ENCODE results near the gene CBFA2T2. TPM values are rescaled to one million over a fixed set of nuclear protein-coding genes. Genes with fewer than 3 reads are reported as not detected.

CBFA2T2 gene
- polyA plus RNA-seq, 1 donor (not counting 4 experiments of a cell fraction or from before 2014, with no cell fraction given), result 6.8 TPM

GRCh38 chr20:33672426-33673113, 182.7 kb downstream of the CBFA2T2 start:
- Histone ChIP-seq H3K4me2 (ENCODE audit: control insufficient read depth, extremely low read depth, insufficient read depth, low read depth, low read length) (no peak overlapping the region), H3K4me1 (ENCODE audit: control insufficient read depth, extremely low read depth, insufficient read depth, low read length) (peaks cover 6% of the 10 kb centered on the region)
- FAIRE-seq, result no peak

GRCh38 chr20:33673114-33673409, 183.2 kb downstream of the CBFA2T2 start:
- FAIRE-seq, result no peak
- Histone ChIP-seq H3K36me3 (ENCODE audit: control insufficient read depth in 2 of 2, extremely low read depth in 1 of 2, insufficient read depth in 2 of 2, low read length in 2 of 2) (no peaks in the 10 kb centered on the region), H3K9me3 (ENCODE audit: control insufficient read depth, low read depth, low read length) (no peaks in the 10 kb centered on the region), H3K4me3 (ENCODE audit: control insufficient read depth in 2 of 3, extremely low read depth in 1 of 3, insufficient read depth in 2 of 3, low read depth in 1 of 3, low read length in 3 of 3) (no peak overlapping the region), H3K9ac (ENCODE audit: control insufficient read depth, extremely low read depth, insufficient read depth, low read length) (no peak overlapping the region), H3K4me2 (ENCODE audit: control insufficient read depth, extremely low read depth, insufficient read depth, low read depth, low read length) (no peak overlapping the region), H3K79me2 (ENCODE audit: control insufficient read depth, insufficient read depth, low read length) (no peaks in the 10 kb centered on the region), H4K20me1 (ENCODE audit: control insufficient read depth, extremely low read depth, insufficient read depth, low read length) (no peaks in the 10 kb centered on the region), H3K27me3 (ENCODE audit: control insufficient read depth, extremely low read depth, insufficient read depth, low read length) (no peaks in the 10 kb centered on the region), H3K27ac (ENCODE audit: control insufficient read depth, insufficient read depth, low read length) (no peak overlapping the region), H3K4me1 (ENCODE audit: control insufficient read depth, extremely low read depth, insufficient read depth, low read length) (peaks cover 5% of the 10 kb centered on the region), H2AFZ (ENCODE audit: control insufficient read depth, low read length) (no peak overlapping the region), H3K9me1 (ENCODE audit: control insufficient read depth, extremely low read depth, insufficient read depth, low read length) (no peaks in the 10 kb centered on the region)
- no peak for TF ChIP-seq EZH2 (IDR thresholded peaks at IDR 0.05; ENCODE audit: low read length)
- TF ChIP-seq, protein P1, sequence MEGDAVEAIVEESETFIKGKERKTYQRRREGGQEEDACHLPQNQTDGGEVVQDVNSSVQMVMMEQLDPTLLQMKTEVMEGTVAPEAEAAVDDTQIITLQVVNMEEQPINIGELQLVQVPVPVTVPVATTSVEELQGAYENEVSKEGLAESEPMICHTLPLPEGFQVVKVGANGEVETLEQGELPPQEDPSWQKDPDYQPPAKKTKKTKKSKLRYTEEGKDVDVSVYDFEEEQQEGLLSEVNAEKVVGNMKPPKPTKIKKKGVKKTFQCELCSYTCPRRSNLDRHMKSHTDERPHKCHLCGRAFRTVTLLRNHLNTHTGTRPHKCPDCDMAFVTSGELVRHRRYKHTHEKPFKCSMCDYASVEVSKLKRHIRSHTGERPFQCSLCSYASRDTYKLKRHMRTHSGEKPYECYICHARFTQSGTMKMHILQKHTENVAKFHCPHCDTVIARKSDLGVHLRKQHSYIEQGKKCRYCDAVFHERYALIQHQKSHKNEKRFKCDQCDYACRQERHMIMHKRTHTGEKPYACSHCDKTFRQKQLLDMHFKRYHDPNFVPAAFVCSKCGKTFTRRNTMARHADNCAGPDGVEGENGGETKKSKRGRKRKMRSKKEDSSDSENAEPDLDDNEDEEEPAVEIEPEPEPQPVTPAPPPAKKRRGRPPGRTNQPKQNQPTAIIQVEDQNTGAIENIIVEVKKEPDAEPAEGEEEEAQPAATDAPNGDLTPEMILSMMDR (optimal IDR thresholded peaks at IDR 0.05 in 1 of 3, IDR thresholded peaks at IDR 0.05 in 1 of 3, conservative IDR thresholded peaks at IDR 0.05 in 1 of 3; ENCODE audit: extremely low read depth in 1 of 3, insufficient read depth in 2 of 3, low read length in 3 of 3), result no peak
- DNase-seq (ENCODE audit: low read depth, low spot score), result no peak
- dilution Hi-C loops (cut with MboI; ENCODE audit: extremely low pct_ligation_motif_present, low sequenced_read_pairs), result no loop called here

More at GRCh38 chr20:33672426-33673113, 182.7 kb downstream of the CBFA2T2 start:
- Histone ChIP-seq H3K79me2 (ENCODE audit: control insufficient read depth, insufficient read depth, low read length) (no peaks in the 10 kb centered on the region), H3K27me3 (ENCODE audit: control insufficient read depth, extremely low read depth, insufficient read depth, low read length) (no peaks in the 10 kb centered on the region), H3K9ac (ENCODE audit: control insufficient read depth, extremely low read depth, insufficient read depth, low read length) (no peak overlapping the region), H3K4me3 (ENCODE audit: control insufficient read depth in 2 of 3, extremely low read depth in 1 of 3, insufficient read depth in 2 of 3, low read depth in 1 of 3, low read length in 3 of 3) (no peak overlapping the region), H3K9me1 (ENCODE audit: control insufficient read depth, extremely low read depth, insufficient read depth, low read length) (no peaks in the 10 kb centered on the region), H4K20me1 (ENCODE audit: control insufficient read depth, extremely low read depth, insufficient read depth, low read length) (no peaks in the 10 kb centered on the region), H3K9me3 (ENCODE audit: control insufficient read depth, low read depth, low read length) (no peaks in the 10 kb centered on the region), H3K27ac (ENCODE audit: control insufficient read depth, insufficient read depth, low read length) (no peak overlapping the region), H3K36me3 (ENCODE audit: control insufficient read depth in 2 of 2, extremely low read depth in 1 of 2, insufficient read depth in 2 of 2, low read length in 2 of 2) (no peaks in the 10 kb centered on the region), H2AFZ (ENCODE audit: control insufficient read depth, low read length) (no peak overlapping the region)
- dilution Hi-C loops (cut with MboI; ENCODE audit: extremely low pct_ligation_motif_present, low sequenced_read_pairs), result no loop called here
- TF ChIP-seq, protein P1 (optimal IDR thresholded peaks at IDR 0.05 in 1 of 3, IDR thresholded peaks at IDR 0.05 in 1 of 3, conservative IDR thresholded peaks at IDR 0.05 in 1 of 3; ENCODE audit: extremely low read depth in 1 of 3, insufficient read depth in 2 of 3, low read length in 3 of 3), result no peak
- no peak for DNase-seq (ENCODE audit: low read depth, low spot score)

All from keratinocyte (primary cell).